Fibroblast of lung (primary cell): Measurements from ENCODE around the gene IGSF21.

Source experiments
- EZH2 ChIP-seq: IDR thresholded peaks from 2 replicates; pipeline ENCODE4 v1.5.1; 2012; ENCODE audit warnings: low read length, control low read depth, mild to moderate bottlenecking; ENCODE audit errors: missing control alignments
- TF ChIP-seq, protein P1 (sequence below), 2 donors: IDR thresholded peaks in 1 of 2; conservative IDR thresholded peaks in 1 of 2; 1 replicate in 1 of 2; 2 replicates in 1 of 2; pipeline ENCODE4 v1.5.1; 2011 to 2012; ENCODE audit warnings: low read length in 2 of 2, control low read depth in 1 of 2, inconsistent platforms in 1 of 2, low read depth in 1 of 2, mild to moderate bottlenecking in 1 of 2

DNA sequence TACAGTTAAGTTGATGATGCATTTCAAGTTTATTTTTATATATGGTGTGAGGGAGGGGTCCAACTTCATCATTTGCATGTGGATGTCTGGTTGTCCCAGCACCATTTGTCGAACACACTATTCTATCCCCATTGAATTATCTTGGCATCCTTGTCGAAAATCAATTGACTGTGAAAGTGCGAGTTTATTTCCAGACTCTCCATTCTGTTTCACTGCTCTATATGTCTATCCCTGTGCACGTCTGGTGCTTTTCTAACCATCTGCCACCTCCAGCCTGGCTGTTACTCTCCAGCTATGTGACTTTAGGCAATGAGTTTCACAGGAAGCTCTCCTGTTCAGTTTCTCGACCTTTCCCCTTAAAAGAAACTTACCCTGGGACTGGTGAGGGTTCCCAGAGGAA is 236.0 kb downstream of the IGSF21 start:
- TF ChIP-seq, protein P1, sequence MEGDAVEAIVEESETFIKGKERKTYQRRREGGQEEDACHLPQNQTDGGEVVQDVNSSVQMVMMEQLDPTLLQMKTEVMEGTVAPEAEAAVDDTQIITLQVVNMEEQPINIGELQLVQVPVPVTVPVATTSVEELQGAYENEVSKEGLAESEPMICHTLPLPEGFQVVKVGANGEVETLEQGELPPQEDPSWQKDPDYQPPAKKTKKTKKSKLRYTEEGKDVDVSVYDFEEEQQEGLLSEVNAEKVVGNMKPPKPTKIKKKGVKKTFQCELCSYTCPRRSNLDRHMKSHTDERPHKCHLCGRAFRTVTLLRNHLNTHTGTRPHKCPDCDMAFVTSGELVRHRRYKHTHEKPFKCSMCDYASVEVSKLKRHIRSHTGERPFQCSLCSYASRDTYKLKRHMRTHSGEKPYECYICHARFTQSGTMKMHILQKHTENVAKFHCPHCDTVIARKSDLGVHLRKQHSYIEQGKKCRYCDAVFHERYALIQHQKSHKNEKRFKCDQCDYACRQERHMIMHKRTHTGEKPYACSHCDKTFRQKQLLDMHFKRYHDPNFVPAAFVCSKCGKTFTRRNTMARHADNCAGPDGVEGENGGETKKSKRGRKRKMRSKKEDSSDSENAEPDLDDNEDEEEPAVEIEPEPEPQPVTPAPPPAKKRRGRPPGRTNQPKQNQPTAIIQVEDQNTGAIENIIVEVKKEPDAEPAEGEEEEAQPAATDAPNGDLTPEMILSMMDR (conservative IDR thresholded peaks at IDR 0.05 in 1 of 2, IDR thresholded peaks at IDR 0.05 in 1 of 2; ENCODE audit: low read depth in 1 of 2, low read length in 2 of 2), result no peak
- TF ChIP-seq EZH2, result no peak
